ENCODE results near the gene PUM2. TPM values are rescaled to one million over a fixed set of nuclear protein-coding genes. Genes with fewer than 3 reads are reported as not detected.

Gene PUM2
- total and polyA plus RNA-seq, 2 of the 13 experiments (the other 11 are each of a cell fraction or from before 2014, with no cell fraction given): 69.6 to 69.8 TPM

- ATAC-seq: no peak
- no peak overlapping the region for H3K9ac ChIP-seq (ENCODE audit: insufficient read depth, low read depth, low read length)
- H3K79me2 ChIP-seq (ENCODE audit: insufficient read depth, low read length): peaks cover 43% of the 10 kb centered on the region
- H3K4me1 ChIP-seq (ENCODE audit: insufficient read depth, low read length): peaks cover 100% of the 10 kb centered on the region
- no peaks in the 10 kb centered on the region for H3K9me3 ChIP-seq (ENCODE audit: low read length)
- intact Hi-C loops (cut with micrococcal nuclease; ENCODE audit: unreplicated experiment) (loop anchor here (2.0 kb wide), 1 partner anchor 21 kb away; no protein-coding TSS in a partner anchor), in situ Hi-C loops (cut with HindIII; ENCODE audit: extremely low pct_ligation_motif_present, low pct_unique_long_range_greater_than_20kb) (no loop called here)
- no peak for FAIRE-seq
- H3K27ac ChIP-seq (ENCODE audit: extremely low read length, insufficient read depth, low read length): peak overlapping the region; percentile 83
- 98% methylated on average over 9 of the region's 12 CpGs for WGBS (ENCODE audit: low lambda C conversion rate)
- no peaks in the 10 kb centered on the region for H4K20me1 ChIP-seq (ENCODE audit: insufficient read depth, low read length)
- CTCF ChIA-PET (ENCODE audit: low intra/inter-chr PET ratio, low total read pairs): no interaction called here
- DNase-seq (ENCODE audit: low spot score): no peak
- no peak overlapping the region for H3K4me3 ChIP-seq (replicated peaks in 1 of 3; ENCODE audit: insufficient read depth in 1 of 3, low read depth in 2 of 3, low read length in 3 of 3)
- no peaks in the 10 kb centered on the region; a peak in 1 of 5 replicates for H3K36me3 ChIP-seq (replicated peaks in 1 of 2; ENCODE audit: control insufficient read depth in 1 of 2, insufficient read depth in 2 of 2, low read length in 2 of 2)
- no peaks in the 10 kb centered on the region for H3K27me3 ChIP-seq (ENCODE audit: control insufficient read depth in 1 of 2, insufficient read depth in 2 of 2, low read length in 2 of 2)
- POLR2A ChIA-PET: interaction anchor here (1.3 to 2.2 kb wide), 3 partner anchors 12 to 32 kb away, joined by 5 to 11 read pairs (median 5); partner anchors contain the start of gene SDC1
- H2AFZ ChIP-seq (ENCODE audit: low read length): no peak overlapping the region
- no peak overlapping the region for H3K4me2 ChIP-seq (ENCODE audit: low read depth, low read length)
- no TSS peak for BruUV-seq (replicated peaks)
- TF ChIP-seq ZFY (CRISPR knock-in tag; IDR thresholded peaks at IDR 0.05): 0 out of 2 replicates have a peak, but pooled peaks have one; percentile 14
- TF ChIP-seq HNRNPLL (IDR thresholded peaks at IDR 0.05; ENCODE audit: low read depth, low read length, poor library complexity, severe bottlenecking): peak; percentile 42
- peak; percentile 74 for TF ChIP-seq AGO2 (optimal IDR thresholded peaks at IDR 0.05; ENCODE audit: low read depth, low read length)
- TF ChIP-seq EEA1 (CRISPR knock-in tag; IDR thresholded peaks at IDR 0.05; ENCODE audit: borderline replicate concordance): 0 out of 2 replicates have a peak, but pooled peaks have one; percentile 23
- 0 out of 2 replicates have a peak, but pooled peaks have one; percentile 50 for TF ChIP-seq NFKB2 (CRISPR knock-in tag; IDR thresholded peaks at IDR 0.05; ENCODE audit: borderline replicate concordance)
- no peak for TF ChIP-seq ZNF33A (CRISPR knock-in tag; IDR thresholded peaks at IDR 0.05; ENCODE audit: borderline replicate concordance)
- TF ChIP-seq TARDBP (CRISPR knock-in tag; IDR thresholded peaks at IDR 0.05): no peak
- 0 out of 2 replicates have a peak, but pooled peaks have one; percentile 29 for TF ChIP-seq RBFOX2 (IDR thresholded peaks at IDR 0.05; ENCODE audit: low read depth, low read length)
- TF ChIP-seq, protein P1, sequence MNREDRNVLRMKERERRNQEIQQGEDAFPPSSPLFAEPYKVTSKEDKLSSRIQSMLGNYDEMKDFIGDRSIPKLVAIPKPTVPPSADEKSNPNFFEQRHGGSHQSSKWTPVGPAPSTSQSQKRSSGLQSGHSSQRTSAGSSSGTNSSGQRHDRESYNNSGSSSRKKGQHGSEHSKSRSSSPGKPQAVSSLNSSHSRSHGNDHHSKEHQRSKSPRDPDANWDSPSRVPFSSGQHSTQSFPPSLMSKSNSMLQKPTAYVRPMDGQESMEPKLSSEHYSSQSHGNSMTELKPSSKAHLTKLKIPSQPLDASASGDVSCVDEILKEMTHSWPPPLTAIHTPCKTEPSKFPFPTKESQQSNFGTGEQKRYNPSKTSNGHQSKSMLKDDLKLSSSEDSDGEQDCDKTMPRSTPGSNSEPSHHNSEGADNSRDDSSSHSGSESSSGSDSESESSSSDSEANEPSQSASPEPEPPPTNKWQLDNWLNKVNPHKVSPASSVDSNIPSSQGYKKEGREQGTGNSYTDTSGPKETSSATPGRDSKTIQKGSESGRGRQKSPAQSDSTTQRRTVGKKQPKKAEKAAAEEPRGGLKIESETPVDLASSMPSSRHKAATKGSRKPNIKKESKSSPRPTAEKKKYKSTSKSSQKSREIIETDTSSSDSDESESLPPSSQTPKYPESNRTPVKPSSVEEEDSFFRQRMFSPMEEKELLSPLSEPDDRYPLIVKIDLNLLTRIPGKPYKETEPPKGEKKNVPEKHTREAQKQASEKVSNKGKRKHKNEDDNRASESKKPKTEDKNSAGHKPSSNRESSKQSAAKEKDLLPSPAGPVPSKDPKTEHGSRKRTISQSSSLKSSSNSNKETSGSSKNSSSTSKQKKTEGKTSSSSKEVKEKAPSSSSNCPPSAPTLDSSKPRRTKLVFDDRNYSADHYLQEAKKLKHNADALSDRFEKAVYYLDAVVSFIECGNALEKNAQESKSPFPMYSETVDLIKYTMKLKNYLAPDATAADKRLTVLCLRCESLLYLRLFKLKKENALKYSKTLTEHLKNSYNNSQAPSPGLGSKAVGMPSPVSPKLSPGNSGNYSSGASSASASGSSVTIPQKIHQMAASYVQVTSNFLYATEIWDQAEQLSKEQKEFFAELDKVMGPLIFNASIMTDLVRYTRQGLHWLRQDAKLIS (CRISPR knock-in tag; IDR thresholded peaks at IDR 0.05): no peak
- TF ChIP-seq, protein P2, sequence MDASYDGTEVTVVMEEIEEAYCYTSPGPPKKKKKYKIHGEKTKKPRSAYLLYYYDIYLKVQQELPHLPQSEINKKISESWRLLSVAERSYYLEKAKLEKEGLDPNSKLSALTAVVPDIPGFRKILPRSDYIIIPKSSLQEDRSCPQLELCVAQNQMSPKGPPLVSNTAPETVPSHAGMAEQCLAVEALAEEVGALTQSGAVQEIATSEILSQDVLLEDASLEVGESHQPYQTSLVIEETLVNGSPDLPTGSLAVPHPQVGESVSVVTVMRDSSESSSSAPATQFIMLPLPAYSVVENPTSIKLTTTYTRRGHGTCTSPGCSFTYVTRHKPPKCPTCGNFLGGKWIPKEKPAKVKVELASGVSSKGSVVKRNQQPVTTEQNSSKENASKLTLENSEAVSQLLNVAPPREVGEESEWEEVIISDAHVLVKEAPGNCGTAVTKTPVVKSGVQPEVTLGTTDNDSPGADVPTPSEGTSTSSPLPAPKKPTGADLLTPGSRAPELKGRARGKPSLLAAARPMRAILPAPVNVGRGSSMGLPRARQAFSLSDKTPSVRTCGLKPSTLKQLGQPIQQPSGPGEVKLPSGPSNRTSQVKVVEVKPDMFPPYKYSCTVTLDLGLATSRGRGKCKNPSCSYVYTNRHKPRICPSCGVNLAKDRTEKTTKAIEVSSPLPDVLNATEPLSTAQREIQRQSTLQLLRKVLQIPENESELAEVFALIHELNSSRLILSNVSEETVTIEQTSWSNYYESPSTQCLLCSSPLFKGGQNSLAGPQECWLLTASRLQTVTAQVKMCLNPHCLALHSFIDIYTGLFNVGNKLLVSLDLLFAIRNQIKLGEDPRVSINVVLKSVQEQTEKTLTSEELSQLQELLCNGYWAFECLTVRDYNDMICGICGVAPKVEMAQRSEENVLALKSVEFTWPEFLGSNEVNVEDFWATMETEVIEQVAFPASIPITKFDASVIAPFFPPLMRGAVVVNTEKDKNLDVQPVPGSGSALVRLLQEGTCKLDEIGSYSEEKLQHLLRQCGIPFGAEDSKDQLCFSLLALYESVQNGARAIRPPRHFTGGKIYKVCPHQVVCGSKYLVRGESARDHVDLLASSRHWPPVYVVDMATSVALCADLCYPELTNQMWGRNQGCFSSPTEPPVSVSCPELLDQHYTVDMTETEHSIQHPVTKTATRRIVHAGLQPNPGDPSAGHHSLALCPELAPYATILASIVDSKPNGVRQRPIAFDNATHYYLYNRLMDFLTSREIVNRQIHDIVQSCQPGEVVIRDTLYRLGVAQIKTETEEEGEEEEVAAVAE (CRISPR knock-in tag; IDR thresholded peaks at IDR 0.05; ENCODE audit: borderline replicate concordance): no peak
- no peak for TF ChIP-seq ZNF501 (CRISPR knock-in tag; IDR thresholded peaks at IDR 0.05)
- no peak for TF ChIP-seq SOX6 (IDR thresholded peaks at IDR 0.05)
- TF ChIP-seq SOX6 (CRISPR knock-in tag; IDR thresholded peaks at IDR 0.05): no peak
- TF ChIP-seq TAF1 (CRISPR knock-in tag; IDR thresholded peaks at IDR 0.05): 0 out of 2 replicates have a peak, but pooled peaks have one; percentile 4
- TF ChIP-seq MYNN (CRISPR knock-in tag; IDR thresholded peaks at IDR 0.05; ENCODE audit: low read depth): no peak
Measured at GRCh38 chr2:20211420-20211819, 139.2 kb downstream of the PUM2 start.
